Naive thymus-derived CD8-positive, alpha-beta T cell (primary cell): ENCODE results near the gene HOXA7. TPM values are rescaled to one million over a fixed set of nuclear protein-coding genes. Genes with fewer than 3 reads are reported as not detected.

Source experiments
- ATAC-seq, 2 donors: fragments of 150-1000 bp; cut with Tn5 transposase in 1 of 2; sonication (Bioruptor Pico), chemical (Tn5 transposase) in 1 of 2; 1 replicate in 1 of 2; 2 replicates in 1 of 2; pipeline ENCODE4 v1.10.0; 2021; ENCODE audit warnings: mild to moderate bottlenecking in 2 of 2, moderate library complexity in 2 of 2
- POLR2A ChIA-PET: fragments of 350-600 bp; sonication (Branson Sonifier 250); formaldehyde crosslinking; loops from one replicate; lab custom pipeline; 2021; ENCODE audit warnings: antibody characterized with exemption; lab: Charles Lee
- DNase-seq, 10 donors: peaks; one replicate each; pipeline versions ENCODE4 v3.0.0 to v3.0.0-alpha.2; 2020 to 2022
- H3K27ac Mint-ChIP-seq, 10 donors: one replicate each; pipeline ENCODE4 v1.8.0; 2020 to 2022; ENCODE audit warnings: mild to moderate bottlenecking in 10 of 10, mixed read lengths in 10 of 10, moderate library complexity in 4 of 10, inconsistent platforms in 1 of 10
- H3K27me3 Mint-ChIP-seq, 5 donors: one replicate each; pipeline ENCODE4 v1.8.0; 2021 to 2022; ENCODE audit warnings: mixed read lengths in 5 of 5
- H3K36me3 Mint-ChIP-seq, 3 donors: one replicate each; pipeline ENCODE4 v1.8.0; 2020 to 2022; ENCODE audit warnings: mixed read lengths in 3 of 3, mild to moderate bottlenecking in 2 of 3, inconsistent platforms in 1 of 3
- H3K4me1 Mint-ChIP-seq, 4 donors: one replicate each; pipeline ENCODE4 v1.8.0; 2021 to 2022; ENCODE audit warnings: mixed read lengths in 4 of 4
- H3K4me3 Mint-ChIP-seq, 10 donors: one replicate each; pipeline ENCODE4 v1.8.0; 2020 to 2022; ENCODE audit warnings: mild to moderate bottlenecking in 10 of 10, mixed read lengths in 10 of 10, moderate library complexity in 6 of 10, inconsistent platforms in 1 of 10
- H3K9me3 Mint-ChIP-seq, 9 donors: one replicate each; pipeline ENCODE4 v1.8.0; 2020 to 2022; ENCODE audit warnings: mixed read lengths in 9 of 9, mild to moderate bottlenecking in 3 of 9, inconsistent platforms in 1 of 9, moderate library complexity in 1 of 9
- microRNA-seq: library from miRNA; unstranded; fragments of <30 nt; microRNA quantifications from one replicate; pipeline ENCODE4 v1.2.0, GENCODE V29; 2022; ENCODE audit warnings: borderline microRNAs expressed
- polyA plus RNA-seq, 3 donors: library from polyadenylated mRNA; unstranded; fragments of 300-500 nt; fragmentation: Illumina TruSeq; gene quantifications; one replicate each; pipeline ENCODE4 v1.2.3, GENCODE V29; 2021
- total RNA-seq, 8 experiments: library from RNA in 2 of 8; stranded (reverse) in 2 of 8; gene quantifications; one replicate each; pipeline ENCODE4 v1.2.3 and lab custom pipeline; 2021 to 2026

HOXA7 gene
- total and polyA plus RNA-seq, 5 experiments from 2014 or later = not detected

DNA sequence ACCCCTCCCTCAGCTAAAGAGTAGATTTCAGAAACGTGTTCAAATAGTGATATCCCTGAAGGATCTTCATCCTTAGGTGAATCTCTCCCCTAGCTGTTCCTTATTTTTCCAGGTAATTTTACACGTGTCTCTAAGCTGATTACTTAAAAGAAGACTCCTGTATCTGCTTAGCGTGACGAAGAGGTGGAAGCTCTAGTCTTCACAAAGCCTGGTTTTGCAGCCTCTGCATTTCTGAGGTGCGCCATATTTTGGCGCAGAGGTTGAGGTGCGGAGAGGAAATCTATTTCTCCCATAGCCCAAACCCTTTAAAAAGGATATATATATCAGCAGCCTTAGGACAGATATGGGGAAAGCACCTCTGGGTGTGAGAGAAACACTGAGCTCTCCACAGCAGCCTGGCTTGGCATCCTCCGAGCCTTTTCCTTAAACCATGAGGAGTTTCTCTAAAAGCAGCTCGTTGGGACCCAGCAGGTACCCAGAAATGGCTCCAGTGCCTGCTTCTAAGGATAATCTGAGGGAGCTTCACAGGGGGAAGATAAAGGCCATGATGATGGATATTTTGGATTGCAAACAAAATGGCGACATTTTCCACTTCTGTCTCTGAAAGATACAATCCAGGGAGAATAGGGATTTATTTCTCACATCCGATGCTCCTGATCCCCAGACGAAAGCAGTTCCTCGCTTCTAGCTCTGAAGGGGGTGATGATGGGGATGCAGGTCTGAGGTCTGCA lies 51.0 kb downstream of the HOXA7 start:
- Mint-ChIP-seq H3K9me3 (peaks cover 0 to 4% (median 0%) of the 10 kb centered on the region in 9 donors), H3K4me1 (peaks cover 8 to 24% (median 18%) of the 10 kb centered on the region in 4 donors), H3K27ac (no peak overlapping the region), H3K27me3 (peaks cover 33 to 73% (median 48%) of the 10 kb centered on the region in 5 donors), H3K4me3 (no peak overlapping the region), H3K36me3 (peaks cover 2 to 13% (median 9%) of the 10 kb centered on the region in 3 donors)
- ATAC-seq = no peak
- POLR2A ChIA-PET = no interaction called here
- no peak for DNase-seq

GRCh38 chr7:27104341-27105058 lies 52.0 kb downstream of the HOXA7 start:
- no peak overlapping the region for H3K4me3 Mint-ChIP-seq
- H3K27ac Mint-ChIP-seq = no peak overlapping the region

More at GRCh38 chr7:27104341-27105058, 52.0 kb downstream of the HOXA7 start:
- peaks cover 10 to 25% (median 18%) of the 10 kb centered on the region in 4 donors for H3K4me1 Mint-ChIP-seq
- H3K9me3 Mint-ChIP-seq = peaks cover 0 to 4% (median 0%) of the 10 kb centered on the region in 9 donors
- peaks cover 9 to 16% (median 15%) of the 10 kb centered on the region in 3 donors for H3K36me3 Mint-ChIP-seq
- ATAC-seq (no peak), DNase-seq (no peak)
- POLR2A ChIA-PET = no interaction called here
- H3K27me3 Mint-ChIP-seq = peaks cover 37 to 76% (median 56%) of the 10 kb centered on the region in 5 donors

Small RNA genes lying within 50 kb of the gene (microRNA-seq; reads per million reads assigned to microRNA genes)
- 1.4 reads per million for gene MIR196B

Other genes starting within 250 kb of the HOXA7 start
- gene HOXA1, start 60.7 kb downstream of the HOXA7 start, total RNA-seq = under 1 TPM; 0.44 to 0.68 TPM
- gene HOXA1, start 60.7 kb downstream of the HOXA7 start, polyA plus RNA-seq = under 1 TPM in 2 of 3 donors, not detected in 1; 0.15 to 0.38 TPM
- not detected for gene HOXA2, start 54.0 kb downstream of the HOXA7 start, total RNA-seq
- not detected for gene HOXA2, start 54.0 kb downstream of the HOXA7 start, polyA plus RNA-seq
- under 1 TPM in 1 of 2 experiments, not detected in 1; 0.31 TPM for gene HOXA4, start 25.9 kb downstream of the HOXA7 start, total RNA-seq
- gene HOXA4, start 25.9 kb downstream of the HOXA7 start, polyA plus RNA-seq = under 1 TPM in 2 of 3 donors, not detected in 1; 0.22 to 0.38 TPM
- not detected for gene HOXA5, start 13.0 kb downstream of the HOXA7 start, total RNA-seq
- gene HOXA5, start 13.0 kb downstream of the HOXA7 start, polyA plus RNA-seq = not detected
- not detected for gene HOXA6, start 8.9 kb downstream of the HOXA7 start, total RNA-seq
- gene HOXA6, start 8.9 kb downstream of the HOXA7 start, polyA plus RNA-seq = not detected
- not detected for gene HOXA3, start 4.1 kb downstream of the HOXA7 start, total RNA-seq
- gene HOXA3, start 4.1 kb downstream of the HOXA7 start, polyA plus RNA-seq = not detected
- not detected for gene HOXA9, start 8.9 kb upstream of the HOXA7 start, total RNA-seq
- gene HOXA9, start 8.9 kb upstream of the HOXA7 start, polyA plus RNA-seq = under 1 TPM in 1 of 3 donors, not detected in 2; 0.16 TPM
- gene HOXA10, start 17.6 kb upstream of the HOXA7 start, total RNA-seq = not detected
- gene HOXA10, start 17.6 kb upstream of the HOXA7 start, polyA plus RNA-seq = under 1 TPM in 1 of 3 donors, not detected in 2; 0.19 TPM
- not detected for gene HOXA11, start 28.6 kb upstream of the HOXA7 start, total RNA-seq
- not detected for gene HOXA11, start 28.6 kb upstream of the HOXA7 start, polyA plus RNA-seq
- gene HOXA13, start 43.4 kb upstream of the HOXA7 start, total RNA-seq = not detected
- not detected for gene HOXA13, start 43.4 kb upstream of the HOXA7 start, polyA plus RNA-seq
- gene EVX1, start 86.1 kb upstream of the HOXA7 start, total RNA-seq = not detected
- not detected for gene EVX1, start 86.1 kb upstream of the HOXA7 start, polyA plus RNA-seq